H1 (cell line): ENCODE data around the gene GOLIM4.

Experiments used
- CHD2 ChIP-seq: IDR thresholded peaks from 2 replicates; pipeline ENCODE4 v1.6.1; 2012; ENCODE audit warnings: low read length, improper control_type of control experiment
- CTCF ChIP-seq, 3 experiments: IDR thresholded peaks; 1 replicate in 2 of 3; 2 replicates in 1 of 3; pipeline versions ENCODE4 v1.5.1 to v1.6.1; 2011; ENCODE audit warnings: low read length in 3 of 3, mild to moderate bottlenecking in 3 of 3, inconsistent platforms in 2 of 3, low read depth in 1 of 3, moderate library complexity in 1 of 3; ENCODE audit not compliant: insufficient read depth in 1 of 3; ENCODE audit errors: control extremely low read depth in 1 of 3

GRCh38 chr3:167992381-167992780 is 103.3 kb downstream of the GOLIM4 start:
- TF ChIP-seq CTCF (IDR thresholded peaks at IDR 0.05; ENCODE audit: control extremely low read depth in 1 of 3, insufficient read depth in 1 of 3, low read depth in 1 of 3, low read length in 3 of 3) = no peak
- no peak for TF ChIP-seq CHD2
